Stimulated activated CD4-positive, alpha-beta T cell treated with anti-CD3 and anti-CD28 coated beads, Interleukin-2, amount 100 ng/mL, for 4 hours (primary cell): ENCODE data around the gene ARSB.
"Not testable (repeated sequence)": the region's sequence is repeated elsewhere in the genome, so short reads cannot be mapped to it uniquely, and the experiment has no call there.

ENCODE experiments used
- DNase-seq: peaks from one replicate; pipeline ENCODE4 v3.0.0-alpha.2; 2020; ENCODE audit warnings: low read depth

The ARSB gene

GRCh38 chr5:78778538-78778937 is 206.6 kb downstream of the ARSB start:
- no peak for DNase-seq

GRCh38 chr5:78777901-78778300 is 207.2 kb downstream of the ARSB start:
- no peak for DNase-seq

- DNase-seq: no peak
These were observed 208.5 kb downstream of the ARSB start for GRCh38 chr5:78776637-78777036.

DNA sequence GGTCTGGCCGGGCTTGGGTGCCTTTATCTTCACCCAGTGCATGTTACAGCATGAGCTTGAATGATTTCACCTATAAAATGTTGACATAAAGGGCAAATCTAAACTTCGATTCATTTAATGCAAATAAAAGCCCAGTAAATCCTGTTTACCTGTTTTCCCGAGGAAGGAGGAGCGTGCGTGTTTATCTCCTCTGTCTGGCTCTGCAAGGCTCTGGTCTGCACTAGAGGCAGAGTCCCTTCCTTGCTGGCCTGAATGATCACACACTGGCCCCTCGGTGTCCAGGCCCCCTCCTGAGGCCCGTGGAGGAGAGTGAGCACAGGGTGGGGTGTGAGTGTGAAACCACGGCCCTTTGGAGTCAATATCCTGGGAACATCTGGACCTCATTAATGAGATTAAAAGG is 211.5 kb downstream of the ARSB start:
- DNase-seq: no peak

DNA sequence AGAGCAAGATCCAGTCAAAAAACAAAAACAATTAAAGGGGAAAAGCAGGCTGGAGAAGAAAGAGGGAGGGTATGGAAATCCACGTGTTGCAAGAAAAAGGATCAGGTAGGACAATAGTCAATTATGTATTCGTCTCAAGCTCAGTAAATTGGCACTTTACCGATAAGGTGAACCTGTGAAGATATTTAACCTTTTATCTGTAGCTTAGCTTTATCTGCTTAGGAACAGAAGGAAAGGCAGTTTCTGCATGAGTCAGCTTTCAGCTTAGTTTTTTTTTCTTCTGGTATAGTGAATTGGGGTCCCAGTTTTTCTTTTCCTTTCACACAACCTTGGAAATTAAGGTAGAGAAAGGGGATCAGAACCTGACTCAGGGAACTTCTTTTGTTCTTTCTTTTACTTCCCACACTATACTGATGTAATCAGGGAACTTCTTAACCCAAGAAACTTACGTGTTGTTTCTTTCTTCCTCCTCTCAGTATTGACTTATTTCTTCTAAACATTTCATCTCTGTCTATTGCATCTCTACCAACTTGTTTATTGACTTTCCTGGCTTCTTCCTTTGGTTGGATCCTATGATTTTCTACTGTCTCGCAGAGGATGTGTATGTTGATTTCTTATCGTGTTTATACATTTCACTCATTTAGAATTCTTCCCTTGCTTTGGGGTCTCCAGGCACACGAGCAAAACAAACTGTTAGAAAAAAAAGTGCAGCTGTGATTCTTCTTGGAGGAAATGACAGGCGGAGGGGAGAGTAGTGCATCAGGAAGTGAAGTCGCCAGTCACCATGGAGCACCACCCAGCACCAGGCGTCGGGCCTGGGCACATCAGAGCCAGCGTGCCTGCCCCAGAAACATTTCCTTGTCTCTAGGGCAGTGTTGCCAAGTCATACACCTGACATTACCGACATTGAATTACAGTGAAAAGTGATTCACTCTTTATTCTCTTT is 213.6 kb downstream of the ARSB start:
- no peak for DNase-seq

DNA sequence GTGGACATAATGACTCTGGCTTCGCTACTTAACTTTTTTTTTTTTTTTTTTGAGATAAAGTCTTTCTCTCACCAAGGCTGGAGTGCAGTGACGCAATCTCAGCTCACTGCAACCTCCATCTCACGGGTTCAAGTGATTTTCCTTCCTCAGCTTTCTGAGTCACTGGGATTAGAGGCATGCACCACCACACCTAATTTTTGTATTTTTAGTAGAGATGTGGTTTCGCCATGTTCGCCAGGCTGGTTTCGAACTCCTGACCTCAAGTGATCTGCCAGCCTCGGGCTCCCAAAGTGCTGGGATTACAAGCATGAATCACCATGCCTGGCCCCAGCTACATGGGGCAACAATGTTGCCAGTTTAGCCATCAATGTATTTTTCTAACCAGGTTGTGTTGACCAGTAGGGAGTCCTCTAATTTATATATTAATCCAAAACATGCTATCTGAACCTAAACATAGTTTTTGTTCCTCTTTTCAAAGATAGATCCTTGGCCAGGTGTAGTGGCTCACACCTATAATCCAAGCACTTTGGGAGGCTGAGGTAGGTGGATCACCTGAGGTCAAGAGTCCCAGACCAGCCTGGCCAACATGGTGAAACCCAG is 216.2 kb downstream of the ARSB start:
- no peak for DNase-seq

GRCh38 chr5:78766412-78766762 is 218.7 kb downstream of the ARSB start:
- DNase-seq: no peak

DNA sequence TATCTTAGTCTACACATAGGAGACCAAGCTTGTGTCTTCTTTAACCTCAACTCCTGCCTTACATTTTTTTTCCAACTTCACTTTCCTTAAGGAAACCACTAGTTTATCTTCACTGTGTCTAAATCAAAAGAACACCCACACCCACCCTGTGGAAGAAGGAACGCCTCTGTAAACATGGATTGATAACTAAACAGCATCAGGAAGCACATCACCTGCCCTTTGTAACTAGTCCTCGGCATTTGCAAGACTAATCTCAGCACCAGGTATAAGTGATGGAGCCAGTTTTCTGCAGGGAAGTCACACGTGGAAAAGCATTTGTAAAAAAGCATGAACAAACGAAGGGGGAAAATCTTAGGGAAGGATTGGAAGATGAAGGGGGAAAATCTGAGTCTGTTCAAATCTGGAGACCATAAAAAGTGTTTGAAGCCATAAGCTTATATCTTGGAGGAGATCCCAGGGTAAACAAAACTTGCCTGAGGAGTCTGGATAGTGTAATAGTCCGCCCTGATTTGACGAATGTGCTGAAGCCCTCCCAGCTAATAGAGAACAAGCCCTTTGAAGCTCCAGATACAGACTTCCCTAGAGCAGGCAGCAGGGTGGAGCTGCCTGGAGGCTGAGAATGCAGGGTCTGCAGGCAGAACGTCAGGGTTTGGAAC is 219.2 kb downstream of the ARSB start:
- DNase-seq: no peak

DNA sequence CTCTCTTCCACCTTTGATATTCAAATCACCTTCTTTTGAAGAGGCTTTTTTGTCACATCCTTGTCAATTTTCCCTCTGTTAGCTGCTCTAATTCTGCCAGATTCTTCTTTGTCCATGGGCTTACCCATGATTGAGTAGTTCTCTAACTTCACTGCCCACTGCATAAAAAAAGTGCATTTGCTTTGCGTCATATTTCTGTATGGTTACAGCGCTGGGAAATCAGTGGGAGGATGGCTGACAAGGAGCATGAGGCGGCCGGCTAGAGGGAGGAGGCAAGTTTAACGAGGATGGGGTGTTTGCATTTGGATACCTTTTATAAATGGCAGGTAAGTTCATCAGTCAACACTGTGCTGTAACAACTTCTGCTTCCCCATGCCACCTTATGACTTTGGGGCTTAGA is 220.0 kb downstream of the ARSB start:
- DNase-seq: no peak

DNA sequence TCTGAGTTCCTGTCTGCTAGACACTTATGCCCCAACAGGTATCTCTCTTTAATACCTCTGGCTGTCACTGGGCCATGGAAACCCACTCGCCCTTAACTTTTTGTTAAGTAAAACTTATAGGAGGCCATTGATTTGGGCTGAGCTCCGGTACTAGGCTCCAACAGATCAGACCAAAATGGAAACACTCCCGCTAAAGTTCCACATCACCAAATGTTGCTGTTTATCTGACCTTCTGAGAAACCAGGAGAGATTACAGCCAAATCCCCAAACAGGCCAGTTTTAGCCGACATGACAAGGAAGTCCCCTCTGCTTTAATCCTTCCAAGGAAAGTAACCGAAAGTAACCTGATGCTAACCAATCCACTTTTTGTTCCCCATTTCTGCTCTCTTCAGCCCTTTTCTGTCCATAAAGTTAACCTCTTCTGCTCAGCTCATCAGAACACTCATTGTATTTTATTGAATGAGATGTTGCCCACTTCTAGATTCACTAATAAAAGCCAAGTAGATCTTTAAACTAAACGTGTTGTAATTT is 221.4 kb downstream of the ARSB start:
- DNase-seq: no peak

DNA sequence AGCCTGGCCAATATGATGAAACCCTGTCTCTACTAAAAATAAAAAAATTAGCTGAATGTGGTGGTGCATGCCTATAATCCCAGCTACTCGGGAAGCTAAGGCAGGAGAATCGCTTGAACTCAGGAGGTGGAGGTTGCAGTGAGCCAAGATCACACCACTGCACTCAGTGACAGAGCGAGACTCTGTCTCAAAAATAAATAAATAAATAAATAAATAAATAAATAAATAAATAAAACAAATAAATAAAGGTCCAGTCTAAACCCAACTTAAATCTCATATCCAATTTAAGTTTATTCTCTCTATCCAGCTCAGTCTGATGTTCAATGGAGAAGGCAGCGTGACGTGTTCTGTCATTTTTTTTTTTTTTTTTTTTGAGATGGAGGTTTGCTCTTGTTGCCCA is 222.4 kb downstream of the ARSB start:
- not testable (repeated sequence) for DNase-seq

DNA sequence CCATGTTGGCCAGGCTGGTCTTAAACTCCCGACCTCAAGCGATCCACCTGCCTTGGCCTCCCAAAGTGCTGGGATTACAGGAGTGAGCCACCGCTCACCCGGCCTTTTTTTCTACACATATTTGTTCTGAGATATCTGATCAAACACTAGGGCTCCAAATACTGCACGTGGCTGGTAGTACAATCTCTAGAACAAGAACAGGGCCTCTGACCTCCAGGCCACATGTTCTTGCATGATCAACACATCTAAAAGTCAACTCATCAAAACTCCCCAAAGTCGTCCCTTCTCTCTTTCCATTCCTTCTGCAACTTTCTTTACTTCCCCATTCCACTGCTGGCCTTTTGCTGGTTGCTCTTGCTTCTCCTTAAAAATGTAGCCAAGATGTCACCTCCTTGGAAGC is 223.3 kb downstream of the ARSB start:
- DNase-seq: no peak

GRCh38 chr5:78760770-78761169 is 224.3 kb downstream of the ARSB start:
- no peak for DNase-seq

GRCh38 chr5:78760366-78760765 is 224.7 kb downstream of the ARSB start:
- no peak for DNase-seq

- no peak for DNase-seq
These were observed 226.8 kb downstream of the ARSB start for GRCh38 chr5:78758169-78758839.

GRCh38 chr5:78757269-78758053 is 227.6 kb downstream of the ARSB start:
- DNase-seq: no peak

GRCh38 chr5:78756858-78757257 is 228.3 kb downstream of the ARSB start:
- DNase-seq: no peak

GRCh38 chr5:78755822-78756429 is 229.2 kb downstream of the ARSB start:
- DNase-seq: no peak

GRCh38 chr5:78754655-78755054 is 230.5 kb downstream of the ARSB start:
- no peak for DNase-seq

- no peak for DNase-seq
These were observed 232.0 kb downstream of the ARSB start for GRCh38 chr5:78753093-78753531.

DNA sequence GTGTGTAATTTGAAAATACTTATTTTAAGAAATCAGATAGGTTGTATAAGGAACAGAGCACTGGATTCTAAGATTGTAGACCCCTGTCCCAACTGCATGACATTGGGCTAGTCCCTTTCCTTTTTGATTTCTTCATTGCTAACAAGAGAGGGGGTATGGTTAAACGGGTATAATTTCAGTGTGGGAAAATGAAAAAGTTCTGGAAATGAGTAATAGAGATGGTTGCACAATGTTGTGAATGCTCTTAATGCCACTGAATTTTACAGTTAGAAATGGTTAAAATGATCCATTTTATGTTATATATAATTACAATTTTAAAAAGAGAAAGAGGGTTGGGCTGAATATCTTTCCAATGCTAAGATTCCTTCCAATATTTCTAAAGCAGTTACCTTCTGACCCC is 233.2 kb downstream of the ARSB start:
- DNase-seq: no peak
